GM12878 (cell line): Measurements from ENCODE around the gene ZDHHC11.

Source experiments
- CEBPB ChIP-seq, 2 experiments: fragments of 150-350 bp in 1 of 2; IDR thresholded peaks; 2 replicates each; pipeline ENCODE4 v1.6.1; 2012 to 2014; ENCODE audit warnings: low read depth in 2 of 2, low read length in 2 of 2, borderline replicate concordance in 1 of 2, inconsistent platforms in 1 of 2
- CHD2 ChIP-seq: IDR thresholded peaks from 2 replicates; pipeline ENCODE4 v1.6.1; 2011; ENCODE audit warnings: low read depth, low read length, improper control_type of control experiment, borderline replicate concordance
- JUNB ChIP-seq: IDR thresholded peaks from 2 replicates; pipeline ENCODE4 v1.6.1; 2016; ENCODE audit warnings: antibody characterized with exemption, mild to moderate bottlenecking
- POLR2A ChIP-seq: IDR thresholded peaks from 2 replicates; pipeline ENCODE4 v1.6.1; 2011; ENCODE audit warnings: low read depth, mild to moderate bottlenecking, low read length
- POLR2AphosphoS5 ChIP-seq: IDR thresholded peaks from 2 replicates; pipeline ENCODE4 v1.6.1; 2011; ENCODE audit warnings: mild to moderate bottlenecking, low read length, inconsistent platforms
- SREBF2 ChIP-seq: IDR thresholded peaks from 2 replicates; pipeline ENCODE4 v1.6.1; 2012; ENCODE audit warnings: mild to moderate bottlenecking, low read length
- TF ChIP-seq, protein P1 (sequence below), 3 experiments: IDR thresholded peaks in 2 of 3; conservative IDR thresholded peaks in 1 of 3; 2 replicates each; pipeline ENCODE4 v1.5.1; 2011; ENCODE audit warnings: low read depth in 3 of 3, low read length in 3 of 3, mild to moderate bottlenecking in 3 of 3, control low read depth in 2 of 3, moderate library complexity in 2 of 3, inconsistent platforms in 1 of 3, mixed read lengths in 1 of 3; ENCODE audit not compliant: control insufficient read depth in 2 of 3, insufficient read depth in 1 of 3; ENCODE audit errors: extremely low read depth in 1 of 3

DNA sequence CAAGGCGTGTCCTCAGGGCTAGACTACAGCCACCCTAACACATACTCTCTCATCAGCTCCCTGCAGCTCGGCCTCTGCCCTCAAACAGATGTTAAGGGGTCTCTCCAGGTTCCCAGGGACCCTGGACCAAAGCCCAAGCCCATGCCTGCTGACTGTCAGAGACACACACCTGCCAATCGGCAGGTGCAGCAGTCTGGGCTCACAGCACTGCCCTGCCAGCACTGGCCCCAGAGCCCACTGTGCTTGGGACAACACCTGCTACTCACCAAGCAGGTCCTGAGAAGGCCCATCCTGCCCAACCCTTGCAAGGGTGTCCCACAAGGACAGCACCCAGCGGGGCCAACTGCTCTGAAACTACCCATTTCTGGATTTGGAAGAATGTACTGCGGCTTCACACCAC lies 20.2 kb upstream of the ZDHHC11 start:
- TF ChIP-seq JUNB (no peak), CEBPB (IDR thresholded peaks at IDR 0.05; ENCODE audit: borderline replicate concordance in 1 of 2, low read depth in 2 of 2, low read length in 2 of 2) (no peak), POLR2A (no peak; the same call in 1 of the 2 replicates), CHD2 (no peak), SREBF2 (no peak), POLR2AphosphoS5 (no peak)
- TF ChIP-seq, protein P1, sequence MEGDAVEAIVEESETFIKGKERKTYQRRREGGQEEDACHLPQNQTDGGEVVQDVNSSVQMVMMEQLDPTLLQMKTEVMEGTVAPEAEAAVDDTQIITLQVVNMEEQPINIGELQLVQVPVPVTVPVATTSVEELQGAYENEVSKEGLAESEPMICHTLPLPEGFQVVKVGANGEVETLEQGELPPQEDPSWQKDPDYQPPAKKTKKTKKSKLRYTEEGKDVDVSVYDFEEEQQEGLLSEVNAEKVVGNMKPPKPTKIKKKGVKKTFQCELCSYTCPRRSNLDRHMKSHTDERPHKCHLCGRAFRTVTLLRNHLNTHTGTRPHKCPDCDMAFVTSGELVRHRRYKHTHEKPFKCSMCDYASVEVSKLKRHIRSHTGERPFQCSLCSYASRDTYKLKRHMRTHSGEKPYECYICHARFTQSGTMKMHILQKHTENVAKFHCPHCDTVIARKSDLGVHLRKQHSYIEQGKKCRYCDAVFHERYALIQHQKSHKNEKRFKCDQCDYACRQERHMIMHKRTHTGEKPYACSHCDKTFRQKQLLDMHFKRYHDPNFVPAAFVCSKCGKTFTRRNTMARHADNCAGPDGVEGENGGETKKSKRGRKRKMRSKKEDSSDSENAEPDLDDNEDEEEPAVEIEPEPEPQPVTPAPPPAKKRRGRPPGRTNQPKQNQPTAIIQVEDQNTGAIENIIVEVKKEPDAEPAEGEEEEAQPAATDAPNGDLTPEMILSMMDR (IDR thresholded peaks at IDR 0.05 in 2 of 3, conservative IDR thresholded peaks at IDR 0.05 in 1 of 3; ENCODE audit: control insufficient read depth in 2 of 3, extremely low read depth in 1 of 3, insufficient read depth in 1 of 3, low read depth in 3 of 3, low read length in 3 of 3) = no peak
